GM12891 (cell line): ENCODE measurements around the gene TEDC2.

ENCODE experiments used
- PAX5 ChIP-seq: IDR thresholded peaks from 2 replicates; pipeline ENCODE4 v1.6.1; 2011; ENCODE audit warnings: low read length, moderate library complexity, mild to moderate bottlenecking; ENCODE audit not compliant: insufficient read depth, severe bottlenecking
- POLR2A ChIP-seq: IDR thresholded peaks from 2 replicates; pipeline ENCODE4 v1.6.1; 2011; ENCODE audit warnings: low read depth, low read length, control low read depth
- POLR2AphosphoS5 ChIP-seq: IDR thresholded peaks from 2 replicates; pipeline ENCODE4 v1.6.1; 2011; ENCODE audit warnings: low read depth, low read length, control low read depth
- POU2F2 ChIP-seq: IDR thresholded peaks from 2 replicates; pipeline ENCODE4 v1.6.1; 2011; ENCODE audit warnings: low read depth, mild to moderate bottlenecking, control low read depth, low read length, moderate library complexity
- TAF1 ChIP-seq: IDR thresholded peaks from 2 replicates; pipeline ENCODE4 v1.6.1; 2011; ENCODE audit warnings: low read depth, low read length, control low read depth

DNA sequence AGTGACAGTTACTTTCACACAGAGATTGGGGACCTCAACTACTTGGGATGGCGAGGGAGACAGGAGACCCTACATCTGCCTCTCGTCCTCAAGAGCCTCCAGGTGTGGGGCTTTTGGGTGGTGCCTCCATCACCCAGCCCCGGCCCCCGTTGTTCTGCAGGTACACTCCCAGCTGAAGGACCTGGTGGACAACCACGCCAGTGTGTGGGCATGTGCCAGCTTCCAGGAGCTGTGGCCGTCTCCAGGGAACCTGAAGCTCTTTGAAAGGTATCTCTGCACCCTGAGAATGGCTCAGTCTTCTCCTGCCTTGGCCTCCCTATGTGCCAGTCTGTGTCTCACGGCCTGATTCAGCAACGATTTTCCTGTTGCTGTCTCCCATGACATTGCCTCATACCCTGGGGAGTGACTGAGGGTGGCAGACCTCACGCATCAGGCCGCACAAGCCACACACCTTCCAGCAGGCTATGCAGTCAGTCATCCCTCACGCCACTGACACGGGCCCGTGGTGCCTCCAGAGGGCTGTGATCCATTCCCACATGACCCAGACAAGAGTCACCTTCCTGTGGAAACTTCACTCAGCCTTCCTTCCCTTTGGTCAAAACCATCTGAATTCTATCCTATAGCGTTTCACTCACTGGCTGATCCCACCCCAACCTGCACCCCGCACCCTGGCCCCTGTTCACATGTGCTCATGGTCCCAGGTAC is 27.0 kb upstream of the TEDC2 start:
- no peak for TF ChIP-seq POLR2A
- TF ChIP-seq TAF1 = no peak
- no peak for TF ChIP-seq POU2F2
- TF ChIP-seq POLR2AphosphoS5 = no peak
- TF ChIP-seq PAX5 = no peak
